ENCODE measurements around the gene KDM2A.

Gene KDM2A

GRCh38 chr11:67300756-67301312 lies 181.8 kb downstream of the KDM2A start:
- DNase-seq (ENCODE audit: low read depth, low spot score) = no peak
- in situ Hi-C loops (cut with HindIII; ENCODE audit: low sequenced_read_pairs) = no loop called here
- H3K4me3 ChIP-seq (ENCODE audit: low read depth, low read length) = no peak overlapping the region
- no peak for TF ChIP-seq CTCF (IDR thresholded peaks at IDR 0.05; ENCODE audit: low read depth, low read length)

- in situ Hi-C loops (cut with HindIII; ENCODE audit: low sequenced_read_pairs) = no loop called here
- no peak overlapping the region for H3K4me3 ChIP-seq (ENCODE audit: low read depth, low read length)
- no peak for TF ChIP-seq CTCF (IDR thresholded peaks at IDR 0.05; ENCODE audit: low read depth, low read length)
- no peak for DNase-seq (ENCODE audit: low read depth, low spot score)
Measured at GRCh38 chr11:67301313-67301921, 182.4 kb downstream of the KDM2A start.

- peak; percentile 76 for DNase-seq (ENCODE audit: low read depth, low spot score)
Measured at GRCh38 chr11:67301951-67302516, 183.0 kb downstream of the KDM2A start.

GRCh38 chr11:67302571-67303131 lies 183.6 kb downstream of the KDM2A start:
- TF ChIP-seq CTCF (IDR thresholded peaks at IDR 0.05; ENCODE audit: low read depth, low read length) = no peak
- in situ Hi-C loops (cut with HindIII; ENCODE audit: low sequenced_read_pairs) = no loop called here
- peak overlapping the region; percentile 53 for H3K4me3 ChIP-seq (ENCODE audit: low read depth, low read length)
- peak; percentile 70 for DNase-seq (ENCODE audit: low read depth, low spot score)

More at GRCh38 chr11:67301951-67302516, 183.0 kb downstream of the KDM2A start:
- no peak overlapping the region for H3K4me3 ChIP-seq (ENCODE audit: low read depth, low read length)
- in situ Hi-C loops (cut with HindIII; ENCODE audit: low sequenced_read_pairs) = no loop called here
- TF ChIP-seq CTCF (IDR thresholded peaks at IDR 0.05; ENCODE audit: low read depth, low read length) = no peak

GRCh38 chr11:67303132-67303834 lies 184.2 kb downstream of the KDM2A start, which contains the start of gene SSH3:
Gene SSH3, plus strand, starts transcription at chr11:67303530. Its CDS starts 96 bp downstream, at chr11:67303626.
- peak within 1 kb of the TSS; percentile 53 for H3K4me3 ChIP-seq (ENCODE audit: low read depth, low read length)
- in situ Hi-C loops (cut with HindIII; ENCODE audit: low sequenced_read_pairs) = no loop called here
- no peak for TF ChIP-seq CTCF (IDR thresholded peaks at IDR 0.05; ENCODE audit: low read depth, low read length)
- DNase-seq (ENCODE audit: low read depth, low spot score) = peak; percentile 54

- DNase-seq (ENCODE audit: low read depth, low spot score) = no peak
Measured at GRCh38 chr11:67303835-67304411, 184.9 kb downstream of the KDM2A start.

More at GRCh38 chr11:67303835-67304411, 184.9 kb downstream of the KDM2A start:
- peak overlapping the region; percentile 53 for H3K4me3 ChIP-seq (ENCODE audit: low read depth, low read length)
- no peak for TF ChIP-seq CTCF (IDR thresholded peaks at IDR 0.05; ENCODE audit: low read depth, low read length)
- in situ Hi-C loops (cut with HindIII; ENCODE audit: low sequenced_read_pairs) = no loop called here
